HG03457 (cell line): ENCODE data around the gene MYO7A.

Experiments
- ATAC-seq: cut with Tn5 transposase; IDR thresholded peaks from one replicate; pipeline ENCODE4 v1.9.1; 2021; ENCODE audit warnings: moderate number of reproducible peaks; ENCODE audit not compliant: unreplicated experiment

The MYO7A gene

DNA sequence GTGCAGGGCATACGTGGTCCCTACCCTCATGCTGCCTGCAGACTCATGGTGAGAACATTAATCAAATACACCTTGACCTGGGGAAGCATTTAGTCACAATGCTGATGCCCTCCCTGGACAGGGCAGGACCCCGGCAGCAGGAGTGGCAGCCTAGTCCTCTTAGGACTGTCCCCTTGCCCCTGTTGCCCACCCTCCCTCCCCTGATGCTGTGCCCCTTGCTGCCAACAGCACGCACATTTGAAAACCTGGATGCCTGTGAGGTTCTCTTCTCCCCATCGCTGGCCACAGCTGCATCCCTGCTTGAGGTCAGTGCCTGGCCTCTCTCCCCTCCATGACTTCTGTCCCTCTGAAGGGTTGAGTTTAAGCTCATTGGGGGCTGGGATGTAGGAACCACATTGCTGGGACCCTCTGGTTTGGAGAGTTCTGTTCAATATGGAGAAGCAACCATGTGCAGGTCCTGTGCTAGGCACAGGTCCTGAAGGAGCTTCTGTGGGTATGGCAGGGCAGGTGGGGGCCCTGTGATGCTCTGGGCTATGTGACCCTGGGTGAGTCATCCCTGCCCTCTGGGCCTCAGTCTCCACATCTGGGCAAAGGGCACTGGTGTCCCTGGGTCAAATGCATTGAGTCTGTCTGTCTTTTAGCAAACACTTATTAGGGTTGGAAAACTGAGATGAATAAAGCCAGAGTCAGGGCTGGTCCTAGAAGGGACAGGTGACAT, 31.3 kb downstream of the MYO7A start:
- ATAC-seq, result no peak

DNA sequence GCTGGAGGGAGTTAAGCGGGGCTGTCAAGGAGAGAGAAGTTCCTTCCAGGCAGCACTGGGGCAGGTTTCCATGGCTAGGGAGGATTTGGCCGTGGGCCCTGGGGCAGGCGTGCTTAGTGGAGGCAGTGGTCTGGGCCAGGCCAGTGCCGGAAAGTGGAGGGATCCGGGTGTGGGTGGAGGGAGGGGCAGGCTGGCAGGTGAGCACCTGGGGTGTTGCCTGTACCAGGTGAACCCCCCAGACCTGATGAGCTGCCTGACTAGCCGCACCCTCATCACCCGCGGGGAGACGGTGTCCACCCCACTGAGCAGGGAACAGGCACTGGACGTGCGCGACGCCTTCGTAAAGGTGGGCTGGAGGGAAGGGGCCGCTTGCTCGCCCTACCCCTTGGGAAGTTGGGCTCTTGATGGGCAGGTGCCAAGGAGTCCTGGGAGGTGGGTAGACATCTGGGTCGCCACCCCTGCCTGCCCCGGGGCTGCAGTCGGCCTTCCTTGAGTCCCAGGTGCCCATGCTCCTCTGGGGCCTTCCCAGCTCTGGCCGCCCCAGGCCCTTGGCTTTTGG, 32.0 kb downstream of the MYO7A start:
- ATAC-seq, result no peak

DNA sequence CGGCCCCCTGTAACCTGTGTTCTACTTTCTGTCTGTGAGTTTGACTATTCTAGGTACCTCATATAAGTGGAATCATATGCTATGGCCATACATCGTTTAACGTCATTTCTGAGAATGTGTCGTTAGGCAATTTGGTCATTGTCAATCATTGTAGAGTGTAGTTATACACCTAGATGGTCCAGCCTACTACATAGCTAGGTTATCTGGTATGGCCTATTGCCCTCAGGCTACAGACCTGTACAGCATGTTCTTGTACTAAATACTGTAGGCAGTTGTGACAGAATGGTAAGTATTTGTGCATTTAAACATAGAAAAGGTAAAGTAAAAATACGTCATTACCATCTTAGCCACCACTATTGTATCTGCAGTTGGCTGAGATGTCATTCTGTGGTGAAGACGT, 35.2 kb downstream of the MYO7A start:
- ATAC-seq, result no peak

DNA sequence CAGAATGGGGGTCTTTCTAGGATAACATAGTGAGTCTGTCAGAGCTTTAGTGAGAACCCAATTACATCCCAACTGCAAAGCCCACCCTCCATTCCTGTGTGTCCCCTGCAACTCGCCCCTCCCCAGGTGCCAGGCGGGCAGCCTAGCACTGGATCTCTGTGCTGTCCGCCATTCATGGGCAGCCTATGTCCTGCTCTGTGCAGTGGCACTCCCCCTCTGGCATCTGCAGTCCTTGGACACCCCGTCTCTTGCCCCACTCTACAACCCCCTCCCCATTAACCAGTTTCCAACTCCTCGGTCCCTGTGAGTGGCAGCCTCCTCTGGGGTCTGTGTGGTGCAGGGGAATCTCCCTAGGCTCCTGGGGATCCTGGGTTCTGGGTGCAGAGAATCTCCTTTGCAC, 37.0 kb downstream of the MYO7A start:
- no peak for ATAC-seq

DNA sequence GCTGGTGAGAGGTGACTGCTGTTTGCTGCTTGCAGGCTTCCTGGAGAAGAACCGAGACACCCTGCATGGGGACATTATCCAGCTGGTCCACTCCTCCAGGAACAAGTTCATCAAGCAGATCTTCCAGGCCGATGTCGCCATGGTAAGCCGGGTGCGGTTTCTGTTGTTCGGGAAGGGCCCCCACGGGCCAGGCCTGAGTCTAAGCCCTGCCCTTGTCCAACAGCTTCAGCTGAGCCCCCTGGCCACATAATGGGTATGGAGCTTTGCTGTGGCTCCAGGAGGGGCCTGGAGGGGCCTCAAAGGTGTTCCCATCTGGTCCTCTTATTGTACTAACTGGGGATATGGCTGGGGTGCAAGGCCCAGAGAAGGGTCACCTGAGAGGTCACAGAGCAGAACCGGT, 38.0 kb downstream of the MYO7A start:
- ATAC-seq, result no peak

GRCh38 chr11:77167111-77167626, 39.1 kb downstream of the MYO7A start:
- no peak for ATAC-seq

- ATAC-seq, result no peak
These were observed 39.7 kb downstream of the MYO7A start for GRCh38 chr11:77167791-77168190.

DNA sequence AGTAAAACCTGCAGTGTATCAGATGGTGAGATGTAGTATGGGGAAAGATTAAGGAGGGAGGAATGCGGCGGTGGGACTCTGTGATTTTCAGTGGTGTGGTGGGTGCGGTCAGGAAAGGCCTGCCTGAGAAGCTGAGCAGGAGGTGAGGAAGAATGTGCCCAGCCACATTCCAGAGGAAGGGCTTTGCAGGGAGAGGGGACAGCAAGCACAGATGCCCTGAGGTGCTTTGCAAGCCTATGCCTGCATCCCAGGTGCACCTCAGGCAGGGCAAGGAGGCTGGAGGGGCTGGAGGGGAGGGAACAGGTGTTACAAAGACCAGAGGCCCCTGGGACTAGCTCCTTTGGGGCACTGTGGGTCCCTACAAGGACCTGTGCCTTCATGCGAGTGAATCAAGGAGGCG, 42.1 kb downstream of the MYO7A start:
- no peak for ATAC-seq

- no peak for ATAC-seq
These were observed 43.2 kb downstream of the MYO7A start for GRCh38 chr11:77171254-77171653.

DNA sequence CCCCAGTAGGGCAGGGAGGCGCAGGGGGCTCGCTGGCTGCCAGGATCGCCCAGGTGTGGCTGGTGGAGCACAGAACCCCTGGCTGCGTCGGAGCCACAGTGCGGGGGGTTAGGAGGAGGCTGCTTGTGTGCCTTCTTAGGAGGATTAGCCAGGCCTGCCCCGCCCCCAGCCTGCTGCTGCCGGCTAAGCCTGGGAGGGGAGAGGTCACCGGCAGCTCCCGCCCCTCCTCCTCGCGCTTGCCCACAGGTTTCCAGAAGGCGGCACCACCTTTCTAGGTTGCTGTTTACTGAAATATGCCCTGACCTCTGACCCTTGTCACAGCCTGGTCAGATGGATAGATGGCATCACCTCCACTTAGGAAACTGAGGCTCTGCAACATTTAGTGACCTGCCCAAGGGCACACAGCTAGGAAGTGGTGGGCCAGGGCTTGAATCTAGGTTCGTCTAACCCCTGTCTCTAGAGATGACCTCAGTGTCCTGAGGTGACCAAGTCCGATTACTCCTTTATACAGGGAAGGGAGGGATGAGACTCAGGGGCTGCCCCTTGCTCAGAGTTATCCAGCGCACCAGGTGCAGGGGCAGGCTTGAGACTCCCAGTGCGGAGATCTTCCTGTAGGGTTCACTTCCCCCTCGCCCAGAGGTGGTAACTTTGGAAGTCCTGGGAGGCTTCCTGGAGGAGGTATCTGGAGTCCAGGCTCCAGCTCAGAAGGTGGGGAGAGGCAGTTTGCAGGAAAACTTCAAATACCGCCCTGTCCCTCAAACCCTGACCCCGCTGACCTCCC, 44.0 kb downstream of the MYO7A start:
- ATAC-seq, result no peak

GRCh38 chr11:77172666-77172982, 44.6 kb downstream of the MYO7A start:
- no peak for ATAC-seq

DNA sequence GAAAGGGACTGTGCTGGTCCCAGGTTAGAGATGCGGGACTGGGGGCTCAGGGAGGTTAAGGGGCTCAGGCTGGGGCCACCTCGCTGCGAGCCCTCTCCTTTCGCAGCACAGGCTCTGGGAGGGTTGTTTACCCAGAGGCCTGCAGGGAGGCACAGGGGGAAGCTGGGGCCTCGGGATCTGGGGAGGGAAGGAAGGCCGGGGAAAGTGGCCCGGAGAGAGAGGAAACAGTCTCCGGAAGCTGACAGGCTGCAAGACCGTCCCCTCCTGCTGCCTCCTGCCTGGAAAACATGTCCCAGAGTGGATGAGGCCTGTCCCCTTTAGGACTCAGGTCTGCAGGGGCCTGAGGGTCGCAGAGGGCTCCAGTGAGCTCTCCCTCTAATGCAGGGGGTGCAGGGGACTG, 45.4 kb downstream of the MYO7A start:
- ATAC-seq, result no peak

DNA sequence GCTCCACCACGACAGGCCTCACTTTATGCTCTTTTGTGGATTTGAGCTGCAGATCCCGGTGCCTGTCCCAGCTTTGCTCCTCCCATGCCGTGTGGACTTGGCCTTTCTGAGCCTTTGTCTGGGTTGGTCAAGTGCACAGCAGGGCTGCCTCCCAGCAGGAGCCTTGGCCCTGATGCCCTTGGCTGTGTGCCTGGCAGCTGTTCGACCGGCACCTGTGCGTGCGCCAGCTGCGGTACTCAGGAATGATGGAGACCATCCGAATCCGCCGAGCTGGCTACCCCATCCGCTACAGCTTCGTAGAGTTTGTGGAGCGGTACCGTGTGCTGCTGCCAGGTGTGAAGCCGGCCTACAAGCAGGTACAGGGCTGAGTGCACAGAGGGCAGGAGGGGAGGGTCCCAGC, 46.5 kb downstream of the MYO7A start:
- no peak for ATAC-seq

DNA sequence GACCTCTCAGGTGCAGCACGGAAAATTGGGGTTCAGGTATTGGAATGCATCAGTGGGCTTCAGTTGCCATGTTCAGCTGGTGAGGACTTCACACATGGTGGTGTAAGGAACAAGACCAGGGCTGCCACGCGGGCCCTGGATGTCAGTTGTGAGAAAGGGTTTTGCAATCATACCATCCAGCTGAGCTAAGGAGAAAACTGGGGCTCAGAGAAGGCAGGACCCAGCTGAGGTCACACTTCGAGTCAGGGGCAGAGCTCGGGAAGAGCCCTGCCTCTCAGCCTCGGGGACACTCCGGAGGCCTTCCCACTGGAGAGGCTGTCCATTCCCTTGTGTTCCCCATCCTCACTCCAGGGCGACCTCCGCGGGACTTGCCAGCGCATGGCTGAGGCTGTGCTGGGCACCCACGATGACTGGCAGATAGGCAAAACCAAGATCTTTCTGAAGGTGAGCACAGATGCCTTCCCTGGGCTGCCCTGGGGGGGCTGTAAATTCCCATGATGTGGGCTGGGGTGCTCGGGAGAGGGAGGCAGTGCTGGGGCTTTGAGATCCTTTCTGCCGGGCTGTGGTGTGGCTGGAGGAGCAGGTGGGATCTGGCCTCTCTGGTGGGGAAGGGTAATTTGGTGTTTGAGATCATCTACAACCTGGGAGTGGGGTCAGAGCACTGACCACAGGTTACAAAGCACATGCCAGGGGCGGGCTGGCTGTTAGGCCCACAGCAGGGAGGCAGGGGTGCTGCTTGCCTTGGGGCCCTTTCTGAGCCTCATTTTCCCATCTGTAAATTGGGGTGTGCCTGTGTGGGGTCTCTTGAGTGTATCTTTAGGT, 47.2 kb downstream of the MYO7A start:
- ATAC-seq, result no peak

- no peak for ATAC-seq
These were observed 48.0 kb downstream of the MYO7A start for GRCh38 chr11:77175869-77176539.

DNA sequence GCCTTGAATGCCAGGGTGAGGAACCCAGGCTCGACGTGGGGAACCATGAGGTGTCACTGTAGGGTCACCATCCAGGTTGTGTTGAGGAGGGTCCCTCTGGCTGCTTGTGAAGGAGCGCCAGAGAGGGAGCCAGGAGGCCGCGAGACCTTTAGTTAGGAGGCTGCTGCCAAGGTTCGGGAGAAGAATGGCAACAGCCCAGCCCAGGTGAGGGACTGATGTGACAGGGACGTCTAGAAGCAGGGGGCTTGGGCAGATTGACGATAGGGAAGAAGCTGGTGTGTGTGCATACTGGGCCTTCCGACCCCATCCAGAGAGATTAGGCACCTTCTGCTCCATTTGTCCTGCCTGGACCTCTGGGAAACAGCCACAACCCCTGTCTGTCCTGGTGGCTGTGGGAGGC, 49.0 kb downstream of the MYO7A start:
- no peak for ATAC-seq

DNA sequence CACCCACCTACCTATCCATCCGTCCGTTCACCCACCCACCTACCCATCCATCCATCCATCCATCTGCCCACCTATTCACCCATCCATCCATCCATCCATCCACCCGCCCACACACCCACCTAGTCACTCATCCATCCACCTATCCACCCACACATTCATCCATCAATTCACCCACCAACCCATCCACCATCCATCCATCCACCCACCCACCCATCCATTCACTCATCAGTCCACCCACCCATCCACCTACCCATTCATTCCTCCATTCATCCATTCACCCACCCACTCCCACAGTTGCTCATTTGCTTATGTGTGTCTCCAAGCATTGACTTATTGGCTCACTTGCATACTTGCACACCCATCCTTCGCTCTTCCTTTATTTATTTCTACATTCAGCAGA, 50.1 kb downstream of the MYO7A start:
- ATAC-seq, result no peak

- ATAC-seq, result no peak
These were observed 51.0 kb downstream of the MYO7A start for GRCh38 chr11:77179048-77179447.

GRCh38 chr11:77179681-77180080, 51.6 kb downstream of the MYO7A start:
- ATAC-seq, result no peak

DNA sequence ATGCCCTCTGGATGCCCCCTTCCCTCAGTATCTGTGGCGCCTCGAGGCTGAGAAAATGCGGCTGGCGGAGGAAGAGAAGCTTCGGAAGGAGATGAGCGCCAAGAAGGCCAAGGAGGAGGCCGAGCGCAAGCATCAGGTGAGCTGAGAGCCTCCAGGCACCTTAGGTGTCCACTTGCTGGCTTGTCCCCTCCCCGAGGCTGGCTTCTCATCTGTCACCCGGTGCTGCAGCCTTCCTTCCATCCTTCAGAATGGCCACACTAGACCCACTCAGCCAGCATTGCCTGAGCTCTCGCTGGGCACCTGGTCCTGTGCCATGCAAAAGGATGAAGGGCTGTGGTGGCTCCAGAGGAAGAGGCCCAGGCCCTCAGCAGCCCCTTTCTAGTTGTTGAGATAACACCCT, 52.3 kb downstream of the MYO7A start:
- ATAC-seq, result no peak

GRCh38 chr11:77181226-77181625, 53.2 kb downstream of the MYO7A start:
- ATAC-seq, result no peak
